Heart left ventricle (tissue), 13 donors: ENCODE results near the gene LIF.

Experiments used
- CTCF ChIP-seq, 12 donors: fragments of 200-600 bp; sonication (generic) in 4 of 12; IDR thresholded peaks; one replicate each; pipeline versions ENCODE4 v1.5.0 to v1.8.0; 2018 to 2022; ENCODE audit warnings: antibody characterized with exemption in 12 of 12, mild to moderate bottlenecking in 5 of 12
- POLR2A ChIP-seq, 2 donors: fragments of 450-650 bp; IDR thresholded peaks; one replicate each; pipeline ENCODE4 v1.6.1; 2017; ENCODE audit warnings: antibody characterized with exemption in 2 of 2, mild to moderate bottlenecking in 2 of 2, moderate library complexity in 2 of 2
- donor health status: ischemic (EF 13 %, LVEDD 7.1; RV severe dilation, severe dysfunction).
- donor health status: DM: no; HTN: yes; CAD: no.
- donor health status: DM: no; HTN: no; CAD: no.
- donor health status: ischemic (EF 25% LVEDD 6.9; RV normal size, moderate dysfunction).
- donor health status: ischemic (EF 25% LVEDD 5.7; RV mildly dilated, moderate dysfunction).
- donor health status: ischemic (EF 35%, LVEDD 5.7; RV mildly dilated, moderate dysfunction).
- donor health status: nonischemic (EF 11% LVEDD 7.7; RV severe dilation, severe dysfunction).
- donor health status: DM: yes; HTN: yes; CAD: no.
- donor health status: PGD.
- donor health status: ischemic (EF 29% LVEDD 5.4; RV normal size, mild dysfunction).
- donor health status: nonischemic (EF 23%, LVEDD 6.1; RV moderate dilation, normal function).

GRCh38 chr22:30226192-30226832 is 20.2 kb downstream of the LIF start:
- TF ChIP-seq CTCF (IDR thresholded peaks at IDR 0.05) (no peak), POLR2A (IDR thresholded peaks at IDR 0.05) (no peak)
